Anterior cingulate cortex (tissue), 58 donors: ENCODE data around the gene LRRN2.
"Not testable (repeated sequence)": the region's sequence is repeated elsewhere in the genome, so short reads cannot be mapped to it uniquely, and the experiment has no call there.

Experiments
- DNase-seq, 58 donors: peaks; one replicate each; lab custom pipeline; 2025; lab: John Stamatoyannopoulos, UW

The LRRN2 gene

DNA sequence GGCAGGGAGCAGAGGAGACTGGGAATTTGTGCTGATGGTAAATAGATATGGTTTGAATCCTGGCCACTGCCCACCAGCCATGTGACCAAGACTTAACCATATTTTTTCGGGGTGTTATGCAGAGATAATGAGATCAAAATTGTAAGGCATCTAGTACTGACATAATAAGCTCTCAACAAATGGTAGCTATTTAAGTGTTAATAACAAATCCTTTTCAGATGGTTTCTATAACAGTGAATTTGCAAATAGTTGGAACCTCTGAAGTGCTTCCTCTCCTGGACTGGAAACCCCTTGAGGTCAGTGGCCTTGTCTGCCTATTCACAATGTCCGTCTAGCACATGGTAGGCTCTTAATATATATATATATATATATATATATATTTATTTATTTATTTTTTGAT lies 104.7 kb downstream of the LRRN2 start:
- no peak for DNase-seq

DNA sequence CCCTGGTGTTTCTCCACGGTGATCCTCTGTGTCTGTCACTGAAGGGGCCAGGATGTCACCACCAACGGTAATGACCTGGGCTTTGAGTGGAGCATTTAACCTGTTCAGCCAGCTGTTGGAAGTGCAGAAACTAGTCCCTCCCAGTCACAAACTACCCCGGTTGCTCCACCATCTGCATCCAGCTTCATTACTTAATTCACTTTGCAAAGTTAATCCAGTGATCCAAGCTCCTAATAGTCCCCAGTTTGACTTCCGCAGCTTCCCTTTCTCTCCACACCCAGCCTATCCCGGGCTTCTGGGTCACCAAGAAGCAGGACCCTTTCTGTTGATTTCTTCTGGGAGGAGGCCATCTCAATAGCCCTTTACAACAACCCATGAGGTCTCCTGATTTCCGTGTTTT lies 105.9 kb downstream of the LRRN2 start:
- DNase-seq, result no peak

DNA sequence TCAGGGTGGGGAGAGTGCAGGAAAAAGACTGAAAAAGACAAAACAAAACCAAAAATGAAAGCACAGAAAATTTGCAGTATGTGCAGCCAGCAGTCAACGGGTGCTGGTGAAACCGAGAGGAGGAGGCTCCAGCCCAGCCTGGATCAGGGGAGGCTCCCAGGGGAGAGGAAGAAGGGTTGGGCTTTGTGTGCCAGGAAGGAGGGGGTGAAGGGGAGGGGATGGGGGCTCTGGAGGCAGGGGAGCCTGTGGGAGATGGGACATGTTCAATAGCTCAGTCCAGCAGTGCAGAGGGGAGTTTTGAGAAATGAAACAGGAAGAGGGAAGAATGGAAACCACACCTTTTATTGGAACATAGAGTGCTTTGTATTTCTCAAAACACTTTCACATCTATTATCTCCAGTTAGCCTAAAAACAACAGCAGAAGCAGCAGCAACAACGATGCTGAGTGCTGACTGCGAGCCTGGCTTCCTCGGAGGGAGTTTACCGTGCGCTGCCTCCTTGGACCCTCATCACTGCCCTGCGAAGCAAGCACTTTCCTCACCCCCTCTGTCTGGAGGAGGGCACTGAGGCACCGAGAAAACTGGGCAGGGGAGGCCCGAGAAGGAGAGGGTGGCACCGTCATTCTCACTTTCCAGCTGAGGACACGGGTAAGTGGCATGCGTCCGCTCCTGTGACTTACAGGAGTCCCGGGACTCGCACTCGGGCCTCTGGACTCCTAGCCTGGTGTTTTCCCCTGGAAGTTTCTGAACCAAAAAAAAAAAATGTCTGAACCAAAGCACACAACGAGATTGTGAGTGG lies 106.5 kb downstream of the LRRN2 start:
- DNase-seq, result peak in 1 of 58 donors; percentile 12

DNA sequence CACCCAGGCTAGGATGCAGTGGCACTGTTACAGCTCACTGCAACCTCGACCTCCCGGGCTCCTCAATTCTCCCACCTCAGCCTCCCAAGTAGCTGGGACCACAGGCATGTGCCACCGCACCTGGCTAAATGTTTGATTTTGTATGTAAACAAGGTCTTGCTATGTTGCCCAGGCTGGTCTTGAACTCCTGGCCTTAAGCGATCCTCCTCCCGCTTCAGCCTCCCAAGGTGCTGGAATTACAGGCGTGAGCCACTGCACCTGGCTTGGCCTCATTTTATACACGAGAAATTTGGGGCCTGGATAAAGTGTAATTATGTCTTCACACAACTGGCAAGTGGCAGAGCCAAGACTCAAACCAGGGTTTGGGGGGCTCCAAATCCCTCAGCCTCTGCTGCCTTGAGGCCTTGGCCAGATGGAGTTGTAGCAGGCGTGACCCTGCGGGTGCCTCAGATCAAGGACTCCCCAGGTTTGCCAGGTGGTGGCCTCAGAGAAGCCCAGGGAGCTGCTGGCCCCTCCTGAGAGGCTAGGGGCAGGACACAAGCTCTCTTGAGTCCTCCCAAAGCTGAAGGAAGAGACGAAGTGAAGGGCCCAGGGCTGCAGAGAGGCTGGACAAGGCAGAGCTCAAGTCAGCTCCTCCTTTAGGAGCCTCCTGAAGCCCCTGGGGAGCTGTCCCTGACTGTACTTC lies 107.6 kb downstream of the LRRN2 start:
- no peak for DNase-seq

DNA sequence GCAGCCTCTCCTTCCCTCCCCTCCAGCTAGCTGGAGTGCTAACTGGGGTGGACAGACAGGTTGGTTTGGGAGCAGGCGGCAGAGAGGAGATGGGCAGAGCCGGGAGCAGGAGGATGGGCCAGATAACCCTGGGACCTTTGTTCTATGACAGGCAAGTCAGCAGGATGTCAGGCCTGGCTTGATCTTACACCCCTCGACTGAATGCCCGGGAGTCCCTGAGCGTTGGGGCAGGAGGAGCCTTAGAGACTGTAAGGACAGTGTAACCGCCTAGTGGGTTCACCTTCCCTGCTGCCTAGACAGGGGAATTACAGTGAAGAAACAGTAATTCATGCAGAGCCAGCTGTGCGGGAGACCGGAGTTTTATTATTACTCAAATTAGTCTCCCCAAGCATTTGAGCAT lies 109.1 kb downstream of the LRRN2 start:
- no peak for DNase-seq

DNA sequence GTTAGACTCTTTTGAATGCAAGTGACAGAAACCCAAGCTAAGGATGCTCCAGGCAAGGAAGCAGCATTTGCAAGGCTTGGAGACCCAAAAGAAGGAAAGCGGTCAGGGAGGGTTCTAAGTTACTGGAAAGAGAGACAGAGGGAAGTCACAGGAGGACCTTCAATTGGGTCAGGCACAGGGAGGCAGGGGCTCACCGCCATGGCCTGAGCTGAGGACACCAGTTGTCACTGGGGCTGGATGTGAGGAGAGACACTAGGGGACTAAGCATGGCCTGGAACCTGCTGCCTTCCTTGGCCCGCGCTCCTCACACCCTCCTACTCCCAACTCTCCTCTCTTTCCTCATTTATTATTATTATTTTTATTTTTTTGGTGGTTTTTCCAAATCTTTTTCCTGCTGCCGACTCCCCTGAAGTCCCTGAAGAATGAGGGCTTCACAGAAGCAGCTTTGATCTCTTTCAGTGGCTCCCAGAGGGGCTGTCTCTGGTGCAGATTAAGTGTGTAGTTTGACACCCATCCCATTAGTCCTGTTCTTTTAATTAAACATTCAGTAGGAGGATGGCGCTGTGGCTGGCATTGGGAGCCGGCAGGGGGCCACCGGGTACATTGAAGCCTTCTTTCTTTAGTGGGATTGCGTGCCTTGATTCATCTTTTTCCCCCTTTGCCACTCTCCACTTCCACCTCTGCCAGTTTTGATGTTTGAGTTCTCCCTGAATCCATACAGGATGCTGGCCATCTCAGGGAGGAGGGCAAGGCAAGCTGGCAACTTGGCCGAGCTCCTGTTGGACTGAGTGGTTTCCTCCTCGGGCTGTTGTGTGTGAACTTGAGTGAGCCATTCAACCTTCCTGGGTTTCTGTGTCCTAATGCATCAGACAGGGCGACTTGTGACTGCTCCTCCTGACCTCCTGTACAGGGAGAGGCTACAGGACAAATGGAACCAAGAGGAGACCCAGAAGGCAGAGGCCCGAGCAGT lies 110.0 kb downstream of the LRRN2 start:
- DNase-seq, result no peak

DNA sequence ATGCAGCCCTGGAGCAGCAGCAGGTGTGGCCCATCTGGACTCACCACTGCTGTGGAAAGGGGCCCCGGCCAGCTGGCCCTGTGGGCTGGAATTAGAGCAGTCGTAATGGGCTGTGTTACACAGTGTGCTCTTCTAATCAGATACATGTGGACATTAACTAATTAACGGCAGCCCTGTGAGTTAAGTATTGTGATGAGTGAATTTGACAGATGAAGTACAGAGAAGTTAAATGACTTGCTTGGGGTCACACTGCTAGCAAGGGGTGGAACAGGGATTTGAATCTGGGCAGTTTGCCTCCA lies 110.7 kb downstream of the LRRN2 start:
- no peak for DNase-seq

DNA sequence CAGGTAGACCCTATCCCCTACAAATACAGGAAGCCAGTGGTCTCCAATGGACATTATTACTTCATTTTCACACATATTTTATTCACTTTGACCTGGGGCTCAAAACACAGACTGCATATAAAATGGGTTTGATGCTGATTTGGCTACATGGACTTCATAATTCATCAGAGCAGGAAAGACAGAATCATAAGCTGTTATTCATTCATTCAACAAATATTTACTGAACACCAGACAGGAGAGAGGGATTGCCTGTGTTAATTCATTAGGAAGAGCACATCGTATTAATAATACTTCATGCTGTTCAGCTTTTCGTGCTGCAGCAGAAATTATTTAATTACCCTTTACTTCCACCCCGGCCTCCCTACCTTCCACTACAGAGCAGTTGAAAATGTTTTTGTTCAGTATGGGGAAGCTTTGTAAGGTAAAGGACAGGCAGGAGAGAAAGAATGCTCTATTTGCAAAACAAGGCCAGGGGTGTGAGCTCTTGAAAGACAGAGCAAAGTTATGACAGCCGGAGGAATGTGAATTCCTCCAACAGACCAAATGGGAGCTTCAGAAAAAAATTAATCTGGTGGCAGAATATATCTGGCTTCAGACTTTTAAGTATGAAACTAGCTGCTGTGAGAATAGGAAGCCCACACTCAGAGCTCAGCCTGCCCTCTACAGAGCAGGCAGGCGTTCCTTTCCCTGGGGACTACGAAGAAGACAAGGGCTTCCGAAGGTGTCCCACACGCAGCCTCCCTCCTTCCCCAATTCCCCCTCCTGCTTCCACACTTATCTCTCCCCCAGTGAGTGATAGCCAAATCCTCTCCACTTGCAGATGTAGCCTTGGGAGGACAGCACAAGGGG lies 111.3 kb downstream of the LRRN2 start:
- DNase-seq, result no peak

DNA sequence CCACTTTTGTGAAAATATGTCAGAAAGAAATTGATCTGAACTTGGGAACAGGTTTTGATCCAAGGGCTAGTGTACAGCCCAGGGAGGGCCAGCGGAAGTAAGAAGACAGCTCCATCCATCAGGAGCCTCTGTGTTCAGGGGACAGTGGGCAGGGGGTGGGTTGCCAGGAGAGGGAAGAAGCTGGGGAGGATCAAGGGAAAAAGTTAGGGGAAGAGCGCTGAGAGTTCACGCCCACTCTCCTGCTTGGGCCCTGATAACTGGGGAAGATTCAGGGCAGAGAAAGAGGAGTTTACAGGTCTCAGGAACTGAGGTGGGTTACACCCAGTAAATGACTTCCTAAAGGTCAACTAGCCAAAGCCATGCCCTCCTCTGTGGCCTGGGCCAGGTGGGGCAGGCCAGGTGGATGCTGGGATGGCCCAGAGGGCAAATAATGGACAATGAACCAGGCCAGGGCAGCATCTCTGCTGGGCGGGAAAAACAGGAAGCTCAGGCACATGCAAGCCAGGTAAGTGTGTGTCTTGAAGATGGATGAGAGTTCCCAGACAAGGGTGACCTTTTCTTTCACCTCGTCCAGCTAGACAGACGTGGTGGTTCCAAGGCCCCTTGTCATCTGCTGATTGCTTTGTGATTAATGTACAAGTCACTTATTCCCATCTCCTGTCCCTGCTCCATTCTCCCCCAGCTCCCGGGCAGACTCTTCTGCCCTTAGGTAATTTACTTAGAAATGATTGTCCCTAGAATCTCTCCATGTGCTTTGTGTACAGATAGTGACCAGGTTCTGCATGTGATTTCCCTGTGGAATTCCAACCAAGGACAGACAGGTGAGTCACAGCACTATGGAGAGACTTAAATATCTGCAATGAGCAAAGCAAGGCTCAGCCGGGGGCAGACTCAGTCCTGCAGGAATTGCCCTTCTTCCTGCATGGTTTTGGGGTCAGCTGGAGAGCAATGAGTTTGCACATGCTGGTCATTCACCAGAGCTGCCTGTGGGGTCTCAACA lies 112.3 kb downstream of the LRRN2 start:
- no peak for DNase-seq

DNA sequence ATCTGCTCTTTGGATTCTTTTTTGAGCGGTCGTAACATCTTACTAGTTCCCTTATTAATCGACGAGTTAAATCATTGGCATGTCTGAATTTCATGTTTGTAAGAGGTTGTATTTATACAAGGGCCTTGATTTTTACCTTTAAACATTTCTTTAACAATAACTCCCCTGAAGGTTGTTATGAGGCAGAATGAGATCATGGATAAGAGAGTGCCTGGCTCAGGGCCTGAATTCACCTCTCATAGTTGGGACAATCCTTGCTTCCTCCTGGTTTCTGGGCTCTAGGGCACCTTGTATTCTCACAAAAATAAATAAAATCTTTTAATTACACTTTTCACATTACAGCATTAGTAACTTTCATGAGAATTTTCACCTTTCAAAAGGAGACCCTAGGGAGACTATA lies 113.9 kb downstream of the LRRN2 start:
- no peak for DNase-seq

DNA sequence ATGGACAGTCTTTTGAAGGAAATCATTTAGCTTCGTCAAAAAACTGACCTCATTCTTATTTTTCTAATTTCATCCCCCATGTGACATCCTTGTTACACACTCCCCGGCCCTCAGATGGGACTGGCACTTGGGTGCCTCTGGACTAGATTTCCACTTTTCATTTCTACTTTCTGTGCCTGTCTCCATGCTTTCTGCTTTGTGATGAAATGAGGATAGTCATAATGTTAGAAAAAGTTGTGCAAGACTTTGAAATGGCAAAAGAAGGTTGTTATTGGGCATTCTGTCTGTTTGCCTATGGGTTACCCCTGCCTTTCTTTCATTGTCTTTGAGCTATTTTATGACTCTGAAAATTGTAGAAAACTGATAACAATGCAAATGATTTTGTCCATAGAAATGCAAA lies 114.4 kb downstream of the LRRN2 start:
- no peak for DNase-seq

DNA sequence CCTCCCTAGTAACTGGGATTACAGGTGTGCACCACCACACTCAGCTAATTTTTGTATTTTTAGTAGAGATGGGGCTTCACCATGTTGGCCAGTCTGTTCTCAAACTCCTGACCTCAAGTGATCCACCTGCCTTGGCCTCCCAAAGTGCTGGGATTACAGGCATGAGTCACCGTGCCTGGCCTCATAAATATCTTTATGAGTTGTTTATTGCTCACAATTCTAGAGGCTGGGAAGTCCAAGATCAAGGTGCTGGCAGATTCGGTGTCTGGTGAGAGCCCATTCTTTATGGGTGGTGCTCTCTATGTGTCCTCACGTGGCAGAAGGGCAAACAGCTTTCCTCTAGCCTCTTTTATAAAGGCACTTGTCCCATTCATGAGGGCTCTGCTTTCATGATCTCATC lies 115.5 kb downstream of the LRRN2 start:
- DNase-seq, result not testable (repeated sequence)

DNA sequence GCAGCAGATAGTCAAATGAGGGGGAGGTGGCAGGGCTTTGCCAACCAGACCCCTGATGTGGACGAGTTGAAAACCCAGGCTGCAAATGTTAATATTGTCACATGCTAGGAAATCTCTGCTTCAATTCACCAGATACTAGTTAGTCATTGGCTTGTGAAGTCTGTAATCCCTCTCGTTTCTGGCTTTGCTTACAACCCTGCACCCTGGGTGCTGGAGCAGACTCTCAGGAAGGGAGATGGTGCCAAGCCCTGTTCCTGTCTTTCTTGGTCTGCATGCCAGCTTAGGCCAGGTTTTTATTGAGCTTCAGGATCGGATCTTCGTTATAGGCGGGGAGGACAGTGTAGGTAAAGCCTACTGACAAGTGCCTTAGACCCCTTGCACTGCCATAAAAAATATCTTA lies 116.1 kb downstream of the LRRN2 start:
- DNase-seq, result no peak

DNA sequence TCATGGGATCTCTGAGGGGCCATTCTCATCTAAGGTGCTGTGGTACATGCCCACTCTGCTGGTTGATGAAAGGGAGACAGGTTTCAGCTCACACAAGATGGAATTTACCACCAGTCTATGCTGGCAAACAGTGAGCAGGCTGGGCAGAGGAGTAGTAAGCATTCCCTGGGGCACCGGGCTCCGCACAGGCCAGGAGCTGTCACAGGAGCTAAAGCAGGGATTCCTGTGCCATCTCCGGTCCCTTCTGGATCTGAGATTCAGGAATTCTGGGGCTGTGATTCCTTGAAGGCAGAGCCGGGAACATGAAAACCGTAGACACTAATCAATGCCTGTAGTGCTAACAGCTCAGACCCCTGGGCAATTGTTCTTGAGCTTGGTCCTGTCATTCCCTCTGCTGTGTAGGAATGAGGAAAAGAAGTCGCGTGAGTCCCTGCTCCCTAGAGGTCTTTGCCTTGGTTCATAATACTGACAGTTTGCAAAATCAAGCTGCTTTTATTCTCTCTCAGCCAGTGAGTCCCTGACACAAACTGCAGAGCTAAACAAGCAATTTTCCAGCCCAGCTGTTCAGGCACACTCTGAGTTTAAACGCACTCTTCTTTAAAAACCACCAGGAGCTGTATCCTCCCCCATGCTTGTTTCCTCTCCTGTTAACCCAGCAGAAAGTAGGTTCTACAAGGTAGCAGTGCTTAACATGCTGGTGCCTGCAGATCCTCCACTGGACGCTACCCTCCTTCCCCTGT lies 116.8 kb downstream of the LRRN2 start:
- peak in 4 of 58 donors; percentile 8 to 34 (median 15) for DNase-seq
